Measurements from ENCODE around the gene RPP40. TPM values are rescaled to one million over a fixed set of nuclear protein-coding genes. Genes with fewer than 3 reads are reported as not detected.

Gene RPP40
- total RNA-seq, 1 experiment from 2014 or later: 25.9 TPM

DNA sequence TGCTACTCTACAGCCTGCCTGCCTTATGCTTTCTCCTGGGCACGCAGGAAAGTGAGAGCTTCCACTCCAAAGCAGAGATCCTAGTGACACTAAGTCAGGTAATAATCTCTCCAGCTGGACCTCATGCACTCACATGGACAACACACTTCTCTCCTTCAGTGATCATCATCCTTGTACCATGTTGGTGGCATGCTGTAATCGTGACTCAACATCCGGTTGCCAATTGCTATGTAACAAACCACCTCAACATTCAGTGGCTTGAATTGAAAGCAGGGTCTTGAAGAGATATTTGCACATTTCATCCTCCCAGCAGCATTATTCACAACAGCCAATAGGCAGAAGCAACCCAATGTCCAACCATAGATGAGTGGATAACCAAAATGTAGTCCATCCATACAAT is 41.0 kb upstream of the RPP40 start:
- H3K9me3 ChIP-seq (ENCODE audit: control insufficient read depth, insufficient read depth, low read depth, low read length): no peaks in the 10 kb centered on the region
- H3K27ac ChIP-seq (ENCODE audit: low read length): no peak overlapping the region
- DNase-seq (ENCODE audit: low read depth, low spot score) (no peak), ATAC-seq (no peak)
- TF ChIP-seq TCF7L2 (IDR thresholded peaks at IDR 0.05; ENCODE audit: low read depth, low read length) (no peak), POLR2AphosphoS5 (IDR thresholded peaks at IDR 0.05; ENCODE audit: low read depth, low read length) (no peak), SIN3A (IDR thresholded peaks at IDR 0.05; ENCODE audit: borderline replicate concordance, insufficient read depth, low read depth, low read length) (no peak)
- TF ChIP-seq, protein P1, sequence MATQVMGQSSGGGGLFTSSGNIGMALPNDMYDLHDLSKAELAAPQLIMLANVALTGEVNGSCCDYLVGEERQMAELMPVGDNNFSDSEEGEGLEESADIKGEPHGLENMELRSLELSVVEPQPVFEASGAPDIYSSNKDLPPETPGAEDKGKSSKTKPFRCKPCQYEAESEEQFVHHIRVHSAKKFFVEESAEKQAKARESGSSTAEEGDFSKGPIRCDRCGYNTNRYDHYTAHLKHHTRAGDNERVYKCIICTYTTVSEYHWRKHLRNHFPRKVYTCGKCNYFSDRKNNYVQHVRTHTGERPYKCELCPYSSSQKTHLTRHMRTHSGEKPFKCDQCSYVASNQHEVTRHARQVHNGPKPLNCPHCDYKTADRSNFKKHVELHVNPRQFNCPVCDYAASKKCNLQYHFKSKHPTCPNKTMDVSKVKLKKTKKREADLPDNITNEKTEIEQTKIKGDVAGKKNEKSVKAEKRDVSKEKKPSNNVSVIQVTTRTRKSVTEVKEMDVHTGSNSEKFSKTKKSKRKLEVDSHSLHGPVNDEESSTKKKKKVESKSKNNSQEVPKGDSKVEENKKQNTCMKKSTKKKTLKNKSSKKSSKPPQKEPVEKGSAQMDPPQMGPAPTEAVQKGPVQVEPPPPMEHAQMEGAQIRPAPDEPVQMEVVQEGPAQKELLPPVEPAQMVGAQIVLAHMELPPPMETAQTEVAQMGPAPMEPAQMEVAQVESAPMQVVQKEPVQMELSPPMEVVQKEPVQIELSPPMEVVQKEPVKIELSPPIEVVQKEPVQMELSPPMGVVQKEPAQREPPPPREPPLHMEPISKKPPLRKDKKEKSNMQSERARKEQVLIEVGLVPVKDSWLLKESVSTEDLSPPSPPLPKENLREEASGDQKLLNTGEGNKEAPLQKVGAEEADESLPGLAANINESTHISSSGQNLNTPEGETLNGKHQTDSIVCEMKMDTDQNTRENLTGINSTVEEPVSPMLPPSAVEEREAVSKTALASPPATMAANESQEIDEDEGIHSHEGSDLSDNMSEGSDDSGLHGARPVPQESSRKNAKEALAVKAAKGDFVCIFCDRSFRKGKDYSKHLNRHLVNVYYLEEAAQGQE (IDR thresholded peaks at IDR 0.05; ENCODE audit: insufficient read depth in 1 of 2, low read depth in 2 of 2, low read length in 1 of 2): no peak
- TF ChIP-seq, protein P2, sequence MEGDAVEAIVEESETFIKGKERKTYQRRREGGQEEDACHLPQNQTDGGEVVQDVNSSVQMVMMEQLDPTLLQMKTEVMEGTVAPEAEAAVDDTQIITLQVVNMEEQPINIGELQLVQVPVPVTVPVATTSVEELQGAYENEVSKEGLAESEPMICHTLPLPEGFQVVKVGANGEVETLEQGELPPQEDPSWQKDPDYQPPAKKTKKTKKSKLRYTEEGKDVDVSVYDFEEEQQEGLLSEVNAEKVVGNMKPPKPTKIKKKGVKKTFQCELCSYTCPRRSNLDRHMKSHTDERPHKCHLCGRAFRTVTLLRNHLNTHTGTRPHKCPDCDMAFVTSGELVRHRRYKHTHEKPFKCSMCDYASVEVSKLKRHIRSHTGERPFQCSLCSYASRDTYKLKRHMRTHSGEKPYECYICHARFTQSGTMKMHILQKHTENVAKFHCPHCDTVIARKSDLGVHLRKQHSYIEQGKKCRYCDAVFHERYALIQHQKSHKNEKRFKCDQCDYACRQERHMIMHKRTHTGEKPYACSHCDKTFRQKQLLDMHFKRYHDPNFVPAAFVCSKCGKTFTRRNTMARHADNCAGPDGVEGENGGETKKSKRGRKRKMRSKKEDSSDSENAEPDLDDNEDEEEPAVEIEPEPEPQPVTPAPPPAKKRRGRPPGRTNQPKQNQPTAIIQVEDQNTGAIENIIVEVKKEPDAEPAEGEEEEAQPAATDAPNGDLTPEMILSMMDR (IDR thresholded peaks at IDR 0.05): no peak
- no peaks in the 10 kb centered on the region for H3K4me1 ChIP-seq (ENCODE audit: control insufficient read depth, insufficient read depth, low read length)
- intact Hi-C loops (cut with micrococcal nuclease; ENCODE audit: unreplicated experiment) (no loop called here), in situ Hi-C loops (cut with HindIII; ENCODE audit: low pct_unique_long_range_greater_than_20kb, low sequenced_read_pairs) (no loop called here)
- CTCF ChIA-PET: no interaction called here
- H3K4me3 ChIP-seq (ENCODE audit: low read depth in 2 of 2, low read length in 2 of 2): no peak overlapping the region
- no peaks in the 10 kb centered on the region for H3K36me3 ChIP-seq (ENCODE audit: control insufficient read depth, insufficient read depth, low read length)
- POLR2A ChIA-PET: interaction anchor here (0.6 kb wide), 1 partner anchor 673 kb away, joined by 3 read pairs; no protein-coding TSS in a partner anchor
- H3K27me3 ChIP-seq (ENCODE audit: control insufficient read depth, insufficient read depth, low read length): no peaks in the 10 kb centered on the region
- BruUV-seq (replicated peaks): no TSS peak

DNA sequence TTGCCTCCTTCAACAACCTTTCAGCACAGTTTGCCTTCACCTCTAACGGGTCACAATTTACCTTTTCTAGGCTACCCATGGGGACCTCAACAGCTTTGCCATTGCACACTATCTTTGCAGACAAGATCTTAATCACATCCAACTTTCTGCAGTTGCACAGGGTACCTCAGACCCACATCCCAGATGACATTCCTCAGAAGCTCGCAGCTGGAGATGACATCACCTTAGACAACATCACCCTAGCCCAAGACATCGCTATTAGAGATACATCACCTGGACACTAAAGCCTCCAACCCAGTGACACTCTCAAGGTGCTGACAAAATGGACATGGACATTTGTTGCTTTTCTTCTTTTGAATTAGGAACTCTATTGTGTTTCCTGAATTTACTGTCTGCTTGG is 38.6 kb upstream of the RPP40 start:
- in situ Hi-C loops (cut with HindIII; ENCODE audit: low pct_unique_long_range_greater_than_20kb, low sequenced_read_pairs): no loop called here

More for the DNA sequence above, 38.6 kb upstream of the RPP40 start:
- Histone ChIP-seq H3K27me3 (ENCODE audit: control insufficient read depth, insufficient read depth, low read length) (no peaks in the 10 kb centered on the region), H3K9me3 (ENCODE audit: control insufficient read depth, insufficient read depth, low read depth, low read length) (no peaks in the 10 kb centered on the region), H3K27ac (ENCODE audit: low read length) (no peak overlapping the region), H3K4me1 (ENCODE audit: control insufficient read depth, insufficient read depth, low read length) (no peaks in the 10 kb centered on the region), H3K36me3 (ENCODE audit: control insufficient read depth, insufficient read depth, low read length) (no peaks in the 10 kb centered on the region), H3K4me3 (ENCODE audit: low read depth in 2 of 2, low read length in 2 of 2) (no peak overlapping the region)
- TF ChIP-seq, protein P1 (IDR thresholded peaks at IDR 0.05; ENCODE audit: insufficient read depth in 1 of 2, low read depth in 2 of 2, low read length in 1 of 2): no peak
- no peak for TF ChIP-seq SIN3A (IDR thresholded peaks at IDR 0.05; ENCODE audit: borderline replicate concordance, insufficient read depth, low read depth, low read length)
- ATAC-seq (no peak), DNase-seq (ENCODE audit: low read depth, low spot score) (no peak)
- intact Hi-C loops (cut with micrococcal nuclease; ENCODE audit: unreplicated experiment): no loop called here
- BruUV-seq (replicated peaks): no TSS peak
- ChIA-PET POLR2A (no interaction called here), CTCF (no interaction called here)

Data from Panc1 (cell line).